Lung (tissue), 12 donors: ENCODE data around the gene ASIC2. TPM values are rescaled to one million over a fixed set of nuclear protein-coding genes. Genes with fewer than 3 reads are reported as not detected.

Experiments
- ATAC-seq: fragments of 200-7000 bp; cut with Tn5 transposase; one replicate; pipeline ENCODE4 v1.9.1; 2020; ENCODE audit warnings: moderate number of reproducible peaks; ENCODE audit not compliant: insufficient read depth, low FRiP score
- DNase-seq, 3 donors: peaks; one replicate each; pipeline ENCODE4 v3.0.0-alpha.2; 2013 to 2017
- H3K27ac ChIP-seq, 2 donors: one replicate each; pipeline ENCODE4 v1.5.1; 2013; ENCODE audit warnings: mild to moderate bottlenecking in 2 of 2, moderate library complexity in 2 of 2, control low read depth in 1 of 2, inconsistent platforms in 1 of 2, low read depth in 1 of 2, low read length in 1 of 2
- H3K27me3 ChIP-seq, 3 donors: one replicate each; pipeline ENCODE4 v1.5.1; 2013; ENCODE audit warnings: low read length in 2 of 3; ENCODE audit not compliant: control insufficient read depth in 3 of 3, insufficient read depth in 3 of 3
- H3K36me3 ChIP-seq, 4 donors: one replicate each; pipeline ENCODE4 v1.5.1; 2013; ENCODE audit warnings: low read length in 4 of 4, mild to moderate bottlenecking in 1 of 4, moderate library complexity in 1 of 4; ENCODE audit not compliant: control insufficient read depth in 4 of 4, insufficient read depth in 4 of 4
- H3K4me1 ChIP-seq, 5 donors: one replicate each; pipeline ENCODE4 v1.5.1; 2013; ENCODE audit warnings: low read length in 5 of 5, mild to moderate bottlenecking in 2 of 5, moderate library complexity in 1 of 5; ENCODE audit not compliant: control insufficient read depth in 5 of 5, insufficient read depth in 5 of 5
- H3K4me3 ChIP-seq: one replicate; pipeline ENCODE4 v1.5.1; 2013; ENCODE audit warnings: mild to moderate bottlenecking, control low read depth, moderate library complexity
- H3K9ac ChIP-seq, 2 donors: one replicate each; pipeline ENCODE4 v1.5.1; 2013; ENCODE audit warnings: low read length in 2 of 2, control low read depth in 1 of 2; ENCODE audit not compliant: insufficient read depth in 1 of 2
- H3K9me3 ChIP-seq, 4 donors: one replicate each; pipeline ENCODE4 v1.5.1; 2013; ENCODE audit warnings: low read length in 3 of 4, mild to moderate bottlenecking in 1 of 4, moderate library complexity in 1 of 4; ENCODE audit not compliant: control insufficient read depth in 4 of 4, insufficient read depth in 3 of 4
- CTCF ChIP-seq: IDR thresholded peaks from 2 replicates; pipeline ENCODE4 v1.5.1; 2012; ENCODE audit warnings: mild to moderate bottlenecking; ENCODE audit errors: control extremely low read depth, extremely low read depth
- WGBS, 2 donors: extraction: QIAGEN DNeasy Blood & Tissue Kit; methylation state at CpG; one replicate each; pipeline ENCODE4 v1.1.7; 2013; 5-methylcytosine and 5-hydroxymethylcytosine counted together
- polyA plus RNA-seq, 2 donors: library from polyadenylated mRNA; stranded (reverse); fragments of 200-250 nt; gene quantifications; one replicate each; pipeline ENCODE4 v1.2.1, GENCODE V29; 2013
- total RNA-seq, 2 donors: library from RNA; depleted of rRNA in 1 of 2; stranded (reverse); fragments of >200 nt in 1 of 2; gene quantifications; one replicate each; pipeline ENCODE4 v1.2.1, GENCODE V29; 2014 to 2021
- donor health status: control.
- donor health status: control.
- donor health status: Bipolar disorder and iron deficiency.
- donor health status: healthy.
- donor health status: DM: yes; HTN: yes; CAD: no.

Gene ASIC2
- total and polyA plus RNA-seq, 4 donors: 0.03 to 0.28 (median 0.14) TPM; not detected in 1

- Histone ChIP-seq H3K27me3 (no peaks in the 10 kb centered on the region), H3K9ac (no peak overlapping the region), H3K27ac (no peak overlapping the region), H3K4me3 (no peak overlapping the region), H3K4me1 (peaks cover 0 to 13% (median 0%) of the 10 kb centered on the region in 5 donors), H3K36me3 (no peaks in the 10 kb centered on the region), H3K9me3 (peaks cover 0 to 2% (median 0%) of the 10 kb centered on the region in 4 donors)
- DNase-seq (no peak), ATAC-seq (no peak)
- no peak for TF ChIP-seq CTCF
- 89 to 95% methylated on average over 17 of the region's 17 CpGs for WGBS, 2 donors
Observed at GRCh38 chr17:33019161-33019890, 273.8 kb downstream of the ASIC2 start.

GRCh38 chr17:33017366-33017765 lies 275.7 kb downstream of the ASIC2 start:
- Histone ChIP-seq H3K4me3 (no peak overlapping the region), H3K9ac (no peak overlapping the region), H3K27me3 (no peaks in the 10 kb centered on the region), H3K36me3 (no peaks in the 10 kb centered on the region), H3K27ac (no peak overlapping the region), H3K9me3 (peaks cover 0 to 2% (median 0%) of the 10 kb centered on the region in 4 donors), H3K4me1 (peaks cover 0 to 17% (median 0%) of the 10 kb centered on the region in 5 donors)
- ATAC-seq: no peak
- no peak for DNase-seq
- TF ChIP-seq CTCF: no peak
- 92 to 95% methylated on average over 5 of the region's 5 CpGs for WGBS, 2 donors

- no peaks in the 10 kb centered on the region for H3K36me3 ChIP-seq
- peaks cover 0 to 2% (median 0%) of the 10 kb centered on the region in 4 donors for H3K9me3 ChIP-seq
- DNase-seq: no peak
- no peak overlapping the region for H3K27ac ChIP-seq
- ATAC-seq: no peak
- H3K27me3 ChIP-seq: no peaks in the 10 kb centered on the region
- WGBS, 2 donors: 84 to 93% methylated on average over 6 of the region's 6 CpGs
- H3K4me1 ChIP-seq: peaks cover 0 to 17% (median 0%) of the 10 kb centered on the region in 5 donors
- H3K9ac ChIP-seq: no peak overlapping the region
- no peak overlapping the region for H3K4me3 ChIP-seq
- TF ChIP-seq CTCF: no peak
Observed at GRCh38 chr17:33016920-33017319, 276.2 kb downstream of the ASIC2 start.
